NT2/D1 (cell line): ENCODE data around the gene EML3.

Source experiments
- YY1 ChIP-seq: IDR thresholded peaks from 2 replicates; pipeline ENCODE4 v1.6.1; 2011; ENCODE audit not compliant: insufficient read length, insufficient read depth
- ZNF274 ChIP-seq: IDR thresholded peaks from 2 replicates; pipeline ENCODE4 v1.6.1; 2011; ENCODE audit warnings: mild to moderate bottlenecking, low read depth, low read length

GRCh38 chr11:62574363-62575071 is 38.1 kb downstream of the EML3 start:
- TF ChIP-seq ZNF274 (no peak), YY1 (no peak)
